HG03045 (cell line): ENCODE data around the gene KMT5C.

Experiments
- ATAC-seq: cut with Tn5 transposase; IDR thresholded peaks from one replicate; pipeline ENCODE4 v1.9.1; 2021; ENCODE audit warnings: mild to moderate bottlenecking, moderate library complexity; ENCODE audit not compliant: unreplicated experiment

KMT5C gene

DNA sequence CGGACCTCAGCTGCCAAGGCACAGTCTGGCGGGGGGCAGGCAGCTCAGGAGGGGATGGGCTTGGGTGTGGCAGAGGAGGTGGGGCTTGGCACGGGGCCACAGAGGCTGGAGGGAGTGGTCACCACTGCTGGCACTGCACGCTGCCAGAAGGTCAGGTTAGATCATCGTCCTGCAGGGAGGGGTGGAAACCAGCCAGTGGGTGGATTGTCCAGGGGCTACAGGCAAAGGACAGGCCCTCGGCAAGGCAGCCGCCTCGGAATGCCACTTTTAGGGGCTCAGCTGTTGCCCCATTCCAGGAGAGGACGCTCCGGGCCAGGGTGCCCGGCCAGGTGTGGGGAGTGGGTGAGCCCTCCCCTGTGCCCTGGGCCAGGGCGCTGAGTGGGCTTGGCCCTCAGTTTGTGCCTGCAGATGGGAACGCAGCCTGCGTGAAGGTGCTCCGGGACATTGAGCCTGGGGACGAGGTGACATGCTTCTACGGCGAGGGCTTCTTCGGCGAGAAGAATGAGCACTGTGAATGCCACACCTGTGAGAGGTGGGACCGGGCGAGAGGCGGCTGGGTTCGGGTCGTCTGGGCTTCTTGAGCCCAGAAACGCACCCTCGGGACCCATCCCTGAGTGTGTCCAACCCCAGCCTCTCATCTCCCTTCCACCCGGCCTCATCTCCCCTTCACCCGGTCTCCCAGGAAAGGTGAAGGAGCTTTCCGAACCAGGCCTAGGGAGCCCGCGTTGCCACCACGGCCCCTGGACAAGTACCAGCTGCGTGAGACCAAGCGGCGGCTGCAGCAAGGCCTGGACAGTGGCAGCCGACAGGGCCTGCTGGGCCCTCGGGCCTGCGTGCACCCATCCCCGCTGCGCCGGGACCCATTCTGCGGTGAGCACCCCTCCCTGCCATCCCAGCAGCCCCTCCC lies 6.4 kb downstream of the KMT5C start:
- no peak for ATAC-seq

GRCh38 chr19:55346725-55347441 lies 7.2 kb downstream of the KMT5C start:
- no peak for ATAC-seq

GRCh38 chr19:55347442-55348009 lies 7.8 kb downstream of the KMT5C start:
- ATAC-seq = no peak

DNA sequence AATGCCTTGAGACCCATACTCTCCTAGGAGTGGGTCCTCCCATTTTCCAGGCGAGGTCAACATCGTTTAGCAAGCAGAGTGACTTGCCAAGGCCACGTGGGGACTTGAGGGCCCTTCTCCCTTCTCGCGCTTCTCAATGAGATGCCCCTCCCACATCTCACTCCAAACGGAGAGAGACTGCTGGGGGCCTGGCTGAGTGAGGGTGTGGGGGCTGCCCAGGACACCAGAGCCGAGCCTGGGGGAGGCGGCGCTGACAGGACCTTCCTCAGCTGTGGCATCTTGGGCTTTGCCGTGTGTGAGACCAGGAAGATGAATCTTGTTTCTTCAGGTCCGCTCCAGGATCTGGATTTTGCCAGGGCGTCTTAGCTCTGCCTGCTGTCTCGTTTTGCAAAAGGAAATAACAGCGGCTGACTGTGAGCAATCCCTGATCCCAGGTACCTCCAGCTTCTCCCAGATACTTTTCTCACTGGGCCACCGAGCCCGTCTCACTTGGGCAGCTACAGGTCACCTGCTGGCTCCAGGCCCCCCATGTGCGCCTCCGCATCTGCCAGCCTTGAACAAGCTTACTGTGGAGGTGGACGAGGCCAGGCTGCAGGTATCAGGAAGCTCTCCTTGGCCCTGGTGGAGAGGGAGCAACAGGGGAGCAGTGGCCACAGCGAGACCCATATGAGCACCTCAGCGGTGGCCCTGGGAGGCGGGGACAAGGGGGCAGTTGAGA lies 8.8 kb downstream of the KMT5C start:
- ATAC-seq = no peak

- ATAC-seq = no peak
Observed at GRCh38 chr19:55350620-55351315, 11.1 kb downstream of the KMT5C start.

DNA sequence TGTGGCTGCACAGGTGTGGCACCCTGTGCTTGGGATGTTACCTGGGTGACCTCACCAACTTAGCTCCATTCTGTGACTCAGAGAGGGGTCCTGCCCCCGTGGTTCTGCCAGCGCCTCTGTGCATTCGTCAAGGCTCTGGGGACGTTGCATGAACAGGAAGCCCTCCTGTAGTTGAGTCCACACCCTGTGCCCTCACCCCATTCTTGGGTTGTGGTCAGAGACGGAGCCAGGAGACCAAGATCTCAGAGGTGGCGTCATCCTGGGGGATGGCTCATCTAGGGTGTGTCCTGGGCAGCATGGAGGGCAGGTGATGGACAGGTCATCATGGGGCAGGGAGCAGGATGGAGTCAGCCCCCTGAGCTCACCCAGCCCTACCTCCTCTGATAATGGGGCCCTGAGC lies 12.4 kb downstream of the KMT5C start:
- ATAC-seq = no peak

- ATAC-seq = no peak
Observed at GRCh38 chr19:55352549-55353145, 13.0 kb downstream of the KMT5C start.

- no peak for ATAC-seq
Observed at GRCh38 chr19:55353356-55353802, 13.7 kb downstream of the KMT5C start.

DNA sequence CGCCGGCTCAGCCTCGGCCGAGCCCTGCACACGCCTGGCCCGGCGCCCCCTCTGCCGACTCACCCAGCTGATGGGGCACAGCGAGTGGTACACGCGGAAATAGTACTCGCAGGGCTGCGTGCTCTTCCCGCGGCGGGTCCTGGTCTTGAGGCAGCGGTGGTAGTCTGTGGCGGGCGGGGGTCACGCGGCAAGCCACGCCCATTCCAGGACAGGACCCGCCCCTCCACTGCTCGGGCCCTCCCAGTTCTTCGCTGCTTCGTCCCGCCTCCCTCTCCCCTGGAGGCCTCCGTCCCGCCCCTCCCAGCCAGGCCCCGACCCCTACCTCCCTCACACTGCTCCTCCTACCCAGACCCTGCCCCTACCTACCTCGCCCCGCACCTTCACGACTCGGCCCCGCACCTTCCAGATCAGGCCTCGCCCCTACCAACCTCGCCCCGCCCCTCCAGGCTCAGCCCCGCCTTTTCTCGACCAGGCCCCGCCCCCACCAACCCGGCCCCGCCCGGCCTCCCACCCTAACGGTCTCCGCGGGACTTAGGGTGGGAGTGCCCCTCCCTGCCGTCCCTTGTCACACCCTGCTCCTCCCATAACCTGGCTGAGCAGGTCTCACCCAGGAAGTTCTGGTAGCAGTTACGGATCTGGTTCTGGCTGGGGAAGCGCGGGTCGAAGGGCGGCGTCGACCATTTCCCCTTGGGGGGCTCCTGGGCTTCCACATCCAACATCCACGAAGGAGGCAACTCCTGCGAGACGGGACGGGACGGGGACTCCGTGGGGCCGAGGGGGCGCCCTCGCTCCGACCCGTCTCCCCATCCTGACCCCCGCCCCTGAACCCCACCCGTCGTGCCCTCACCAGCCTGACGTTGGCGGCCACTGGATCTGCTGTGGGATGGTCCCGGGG lies 14.4 kb downstream of the KMT5C start:
- no peak for ATAC-seq

GRCh38 chr19:55354698-55355212 lies 15.1 kb downstream of the KMT5C start, which contains the start of gene COX6B2:
Gene COX6B2, minus strand, starts transcription at chr19:55354719. Its CDS starts 198 bp downstream, at chr19:55354521.
- no peak for ATAC-seq

GRCh38 chr19:55355213-55355821 lies 15.6 kb downstream of the KMT5C start:
- no peak for ATAC-seq

- ATAC-seq = no peak
Observed at GRCh38 chr19:55358493-55358892, 18.8 kb downstream of the KMT5C start.

DNA sequence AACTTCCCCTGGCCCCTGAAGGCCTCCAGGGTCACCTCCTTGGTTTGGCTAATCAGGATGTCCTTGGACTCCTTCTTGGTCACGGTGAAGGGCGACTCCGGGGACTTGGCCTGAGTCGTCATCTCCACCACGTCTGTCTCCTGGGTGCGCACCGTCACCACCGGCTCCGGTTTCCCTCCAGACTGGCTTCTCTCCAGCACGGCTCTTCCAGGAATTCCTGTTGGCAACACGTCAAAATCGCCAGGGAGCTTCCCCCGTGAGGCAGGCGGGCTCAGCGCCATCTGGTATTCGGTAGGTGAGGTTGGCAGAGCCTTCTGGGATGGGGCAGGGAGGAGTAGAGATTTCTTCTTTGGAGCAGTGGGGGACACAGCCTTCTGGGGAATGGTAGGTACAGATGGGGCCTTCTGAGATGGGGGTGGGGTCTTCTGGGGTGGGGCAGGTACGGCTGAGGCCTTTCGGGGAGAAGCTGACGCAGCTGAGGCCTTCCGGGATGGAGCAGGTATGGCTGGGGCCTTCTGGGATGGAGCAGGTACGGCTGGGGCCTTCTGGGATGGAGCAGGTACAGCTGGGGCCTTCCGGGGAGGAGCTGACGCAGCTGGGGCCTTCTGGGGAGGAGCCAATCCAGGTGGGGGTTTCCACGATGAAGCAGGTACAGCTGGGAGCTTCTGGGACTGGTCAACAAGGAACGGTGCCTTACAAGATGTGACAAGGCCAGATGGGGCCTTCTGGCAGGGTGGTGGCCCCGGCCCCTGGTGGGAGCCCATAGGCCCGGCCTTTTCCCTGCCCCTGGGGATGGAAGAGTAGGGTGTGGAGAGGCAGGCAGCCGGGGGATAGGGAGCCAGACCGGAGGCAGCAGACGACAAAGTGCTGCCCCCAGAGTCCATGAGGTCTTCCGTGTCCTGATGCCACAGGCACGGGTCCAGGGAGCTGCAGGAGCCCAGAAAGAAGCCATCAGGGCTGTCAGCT lies 19.6 kb downstream of the KMT5C start:
- no peak for ATAC-seq

DNA sequence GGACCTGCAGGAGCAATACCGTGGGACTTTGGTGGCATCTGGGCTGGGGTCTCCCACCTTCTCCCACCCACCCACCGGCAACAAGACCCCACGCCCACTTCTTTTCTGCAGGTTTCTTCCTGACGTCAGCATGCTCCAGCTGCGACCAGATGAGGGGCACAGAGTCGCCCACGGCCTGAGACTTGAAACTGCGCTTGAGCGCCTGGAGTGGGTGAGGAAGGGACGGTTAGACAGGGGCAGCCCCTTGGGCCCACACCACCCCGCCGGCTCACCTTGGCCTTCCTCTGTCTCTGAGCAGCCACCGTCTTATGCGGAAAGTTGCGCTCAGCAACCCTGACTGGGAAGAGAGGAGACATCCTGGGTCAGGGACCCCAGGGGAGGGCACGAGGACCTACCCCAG lies 21.2 kb downstream of the KMT5C start:
- ATAC-seq = no peak

- ATAC-seq = no peak
Observed at GRCh38 chr19:55362174-55362989, 22.7 kb downstream of the KMT5C start.

DNA sequence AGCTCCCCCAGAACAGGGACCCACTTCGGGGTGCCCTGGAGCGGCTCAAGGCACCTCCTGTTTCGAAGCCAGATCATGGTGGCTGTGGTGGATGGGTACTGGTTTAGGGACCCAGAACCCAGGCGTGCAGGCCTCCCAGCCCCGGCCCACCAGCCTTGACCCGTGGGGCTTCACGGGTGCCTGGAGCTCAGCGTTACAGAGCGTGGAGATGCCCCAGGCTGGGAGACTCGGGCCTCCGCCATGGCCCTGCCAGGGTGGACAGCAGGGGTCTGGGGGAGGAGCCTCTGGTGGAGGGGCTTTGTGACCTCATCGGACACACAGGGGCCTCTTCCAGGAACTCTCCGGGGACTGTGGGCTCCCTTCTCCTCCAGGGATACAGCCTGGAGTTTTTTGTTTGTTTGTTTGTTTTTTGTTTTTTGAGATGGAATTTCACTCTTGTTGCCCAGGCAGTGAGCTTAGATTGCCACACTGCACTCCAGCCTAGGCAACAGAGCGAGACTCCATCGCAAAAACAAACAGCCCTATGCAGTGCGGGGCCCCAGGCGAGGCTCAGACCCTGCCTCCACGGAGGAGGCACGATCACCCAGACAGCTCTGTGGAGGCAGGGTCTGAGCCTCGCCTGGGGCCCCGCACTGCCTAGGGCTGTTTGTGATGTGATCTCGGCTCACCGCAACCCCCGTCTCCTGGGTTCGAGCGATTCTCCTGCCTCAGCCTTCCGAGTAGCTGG lies 23.5 kb downstream of the KMT5C start, which contains the start of gene GARIN5B:
Gene GARIN5B (minus strand): TSS at position 271 of the 727 bp plus-strand sequence. CDS start 194 bp downstream, at position 77.
- no peak for ATAC-seq
